NCI-H82 (cell line): ENCODE data around the gene CTDSPL.
"Not testable (repeated sequence)": the region's sequence is repeated elsewhere in the genome, so short reads cannot be mapped to it uniquely, and the experiment has no call there.

Experiments
- DNase-seq: peaks from one replicate; lab custom pipeline; 2025; lab: John Stamatoyannopoulos, UW

Gene CTDSPL

DNA sequence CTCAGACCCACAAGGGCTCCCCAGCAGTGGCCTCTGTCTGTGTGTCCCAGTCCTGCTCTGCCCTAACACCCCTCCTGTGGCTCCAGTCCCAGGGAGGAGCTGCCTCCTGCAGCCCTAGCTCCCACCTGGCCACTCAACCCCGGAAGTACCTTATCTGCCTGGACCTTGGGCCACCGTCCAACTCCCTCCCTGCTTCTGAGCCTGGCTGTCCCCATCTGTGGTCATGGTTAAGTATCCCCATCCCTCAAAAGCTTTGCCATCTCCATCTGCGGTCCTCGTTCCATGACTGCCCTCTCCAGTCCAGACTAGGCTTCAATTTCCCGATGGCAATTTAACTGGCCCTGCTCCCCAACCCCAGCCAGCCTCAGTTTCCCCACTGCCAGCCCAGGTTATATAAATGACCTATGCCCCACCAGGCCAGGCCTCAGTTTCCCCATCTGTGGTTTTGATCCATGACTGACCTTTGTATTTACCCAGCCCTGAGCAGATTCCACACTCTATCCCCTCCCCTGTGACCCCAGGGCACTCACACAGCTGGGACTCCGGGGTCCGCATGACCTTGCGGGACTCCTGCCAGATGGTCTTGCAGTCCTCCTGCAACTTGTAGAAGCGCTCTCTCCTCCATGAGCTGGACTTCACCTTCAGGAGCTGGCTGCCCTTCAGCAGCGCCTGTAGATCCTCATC lies 158.1 kb downstream of the CTDSPL start:
- no peak for DNase-seq

DNA sequence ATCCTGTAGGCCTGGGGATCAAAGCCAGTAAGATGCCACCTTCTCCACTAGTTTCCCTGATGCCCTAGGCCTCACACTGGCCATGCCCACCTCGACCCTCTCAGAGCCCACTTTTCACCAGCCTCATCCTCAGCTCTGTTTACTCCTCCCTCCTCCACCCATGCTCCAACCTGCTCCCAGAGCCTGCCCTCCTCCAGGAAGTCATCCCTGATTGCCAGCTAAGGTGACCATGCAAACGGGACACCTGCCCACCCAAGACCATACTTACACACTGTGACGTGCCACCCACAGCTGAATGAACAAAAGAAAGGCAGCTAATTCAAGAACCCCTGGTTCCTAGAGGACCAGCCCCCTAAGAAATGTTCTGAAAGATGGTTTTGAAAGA lies 158.7 kb downstream of the CTDSPL start:
- no peak for DNase-seq

DNA sequence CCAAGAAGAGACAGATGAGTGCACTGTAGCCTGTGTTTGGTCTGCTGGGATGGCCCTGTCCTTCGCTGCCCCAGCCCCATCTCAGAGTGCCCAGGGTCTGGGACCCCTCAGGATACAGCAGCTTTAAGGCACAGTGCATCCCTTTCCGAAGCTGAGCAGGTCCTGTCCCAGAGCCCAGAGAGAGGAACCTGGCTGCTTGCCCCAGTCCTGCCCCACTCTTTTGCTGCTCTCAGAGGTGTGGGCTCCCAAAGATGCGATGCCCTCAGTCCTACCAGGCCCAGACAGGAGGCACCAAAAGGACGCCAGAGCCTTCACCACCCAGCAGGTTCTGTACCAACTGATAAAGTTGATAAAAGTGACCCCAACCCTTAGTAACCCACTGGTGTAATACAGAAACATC lies 159.5 kb downstream of the CTDSPL start:
- DNase-seq, result no peak

DNA sequence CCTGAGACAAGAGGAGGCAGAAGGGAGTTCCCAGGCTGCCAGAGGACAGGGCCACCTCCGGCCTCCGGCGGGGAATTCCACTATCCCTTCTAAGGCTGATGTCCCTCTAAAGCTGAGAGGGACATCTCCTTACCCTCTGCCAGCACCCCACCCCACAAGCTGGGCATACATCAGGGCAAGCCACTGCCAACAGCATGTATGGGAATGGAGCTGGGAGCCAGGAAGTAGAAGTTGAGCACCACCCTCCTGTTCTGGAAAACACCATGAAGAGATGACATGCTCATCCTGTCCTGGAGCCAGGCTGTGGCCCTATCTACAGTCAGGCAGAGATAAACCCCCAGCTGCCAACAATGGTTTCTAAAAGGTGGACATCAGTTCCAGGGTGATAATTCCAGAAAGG lies 160.6 kb downstream of the CTDSPL start:
- no peak for DNase-seq

DNA sequence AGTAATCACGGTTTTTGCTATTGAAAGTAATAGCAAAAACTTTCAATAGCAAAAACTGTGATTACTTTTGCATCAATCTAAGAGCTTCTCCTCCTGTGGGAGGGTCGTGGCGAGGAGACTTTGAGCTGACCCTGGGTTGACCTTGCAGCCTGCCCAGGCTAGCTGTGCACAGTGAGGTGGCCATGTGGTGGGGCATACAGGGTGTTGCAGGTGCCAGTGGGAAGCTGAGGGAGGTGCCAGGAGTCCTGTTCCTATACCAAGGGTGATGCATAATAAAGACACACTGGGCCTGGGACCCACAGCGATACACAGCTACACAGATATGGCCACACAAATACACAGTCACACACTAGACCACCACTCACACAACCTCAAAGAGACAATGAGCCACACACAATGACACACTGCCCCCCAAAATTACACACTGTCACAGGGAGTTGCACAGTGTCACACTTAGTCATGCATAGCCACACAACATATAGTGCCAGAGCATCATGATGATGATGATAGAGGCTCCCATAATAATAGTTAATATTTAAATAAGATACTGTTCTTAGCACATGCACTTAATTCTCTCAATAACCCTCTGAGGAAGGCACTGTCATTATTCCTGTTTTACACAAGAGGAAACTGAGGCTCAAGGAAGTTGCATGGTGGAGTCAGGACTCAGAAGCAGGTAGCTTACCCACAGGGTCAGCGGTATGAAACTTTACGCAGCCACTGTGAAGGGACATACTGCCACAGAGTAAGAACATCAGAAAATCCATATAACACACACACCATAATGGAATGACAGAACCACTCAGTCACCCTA lies 161.4 kb downstream of the CTDSPL start:
- DNase-seq, result no peak

DNA sequence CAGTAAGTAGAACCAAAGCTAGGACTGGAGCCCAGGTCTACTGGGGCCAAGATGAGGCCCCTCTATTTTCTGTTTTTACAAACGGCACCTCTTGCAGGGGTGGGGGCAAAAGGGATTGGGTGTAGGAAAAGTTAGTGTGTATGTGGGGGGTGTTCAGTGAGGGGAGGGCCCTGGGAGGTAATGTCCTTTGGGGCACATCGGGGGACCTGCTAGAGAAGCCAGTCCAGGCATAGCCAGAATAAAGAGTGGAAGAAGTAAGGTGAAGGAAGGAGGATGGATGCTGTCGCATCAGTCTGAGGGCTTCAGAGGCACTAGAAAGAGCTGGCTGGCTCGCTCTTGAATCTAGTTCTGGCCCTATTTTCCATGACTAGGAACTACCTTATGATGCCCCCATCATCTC lies 165.2 kb downstream of the CTDSPL start:
- DNase-seq, result no peak

DNA sequence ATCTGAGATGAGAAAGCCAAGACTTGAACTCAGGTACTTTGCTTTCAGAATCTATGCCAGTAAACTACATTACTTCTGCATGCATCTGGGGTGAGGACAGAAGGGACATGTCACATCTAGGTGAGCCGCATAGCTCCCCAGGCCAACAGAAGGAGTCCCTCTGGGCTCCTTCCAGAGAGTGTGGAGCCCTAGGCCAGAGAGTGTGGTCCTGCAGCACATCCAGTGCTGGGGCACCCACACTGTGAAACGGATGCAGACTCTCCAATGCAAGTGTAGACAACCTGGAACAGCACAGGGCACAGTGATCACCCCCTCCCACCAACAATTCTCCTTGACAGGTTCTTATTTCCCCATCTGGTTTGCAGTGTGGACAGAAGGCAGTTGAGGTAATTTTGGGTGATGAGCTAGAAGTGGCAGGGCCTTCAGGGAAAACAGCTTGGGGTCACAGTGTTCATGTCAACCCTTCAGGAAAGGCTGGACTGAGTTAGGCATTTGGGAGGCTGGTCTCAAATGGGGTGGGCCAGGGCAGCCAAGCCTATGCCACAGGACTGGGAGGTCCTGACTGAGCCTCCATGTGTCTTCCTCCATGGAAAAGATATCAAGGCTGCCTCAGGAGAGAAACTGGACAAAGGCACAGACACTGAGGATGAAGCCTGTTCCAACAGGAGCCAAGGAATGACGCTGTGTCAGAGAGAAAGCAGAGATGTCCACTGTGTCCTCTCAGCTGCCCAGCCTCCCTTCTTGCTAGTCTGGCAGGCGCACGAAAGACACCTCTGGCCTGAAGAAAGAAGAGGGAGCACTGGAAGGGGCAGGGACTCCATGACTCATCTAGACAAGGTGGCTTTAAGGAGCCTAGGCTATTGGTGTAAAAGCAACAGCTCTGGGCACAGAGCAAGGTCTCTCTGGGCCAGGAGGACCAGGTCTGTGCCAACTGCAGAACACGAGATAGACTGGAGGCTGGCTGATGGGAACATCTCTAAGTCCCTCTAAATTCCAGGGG lies 166.1 kb downstream of the CTDSPL start:
- DNase-seq, result no peak

DNA sequence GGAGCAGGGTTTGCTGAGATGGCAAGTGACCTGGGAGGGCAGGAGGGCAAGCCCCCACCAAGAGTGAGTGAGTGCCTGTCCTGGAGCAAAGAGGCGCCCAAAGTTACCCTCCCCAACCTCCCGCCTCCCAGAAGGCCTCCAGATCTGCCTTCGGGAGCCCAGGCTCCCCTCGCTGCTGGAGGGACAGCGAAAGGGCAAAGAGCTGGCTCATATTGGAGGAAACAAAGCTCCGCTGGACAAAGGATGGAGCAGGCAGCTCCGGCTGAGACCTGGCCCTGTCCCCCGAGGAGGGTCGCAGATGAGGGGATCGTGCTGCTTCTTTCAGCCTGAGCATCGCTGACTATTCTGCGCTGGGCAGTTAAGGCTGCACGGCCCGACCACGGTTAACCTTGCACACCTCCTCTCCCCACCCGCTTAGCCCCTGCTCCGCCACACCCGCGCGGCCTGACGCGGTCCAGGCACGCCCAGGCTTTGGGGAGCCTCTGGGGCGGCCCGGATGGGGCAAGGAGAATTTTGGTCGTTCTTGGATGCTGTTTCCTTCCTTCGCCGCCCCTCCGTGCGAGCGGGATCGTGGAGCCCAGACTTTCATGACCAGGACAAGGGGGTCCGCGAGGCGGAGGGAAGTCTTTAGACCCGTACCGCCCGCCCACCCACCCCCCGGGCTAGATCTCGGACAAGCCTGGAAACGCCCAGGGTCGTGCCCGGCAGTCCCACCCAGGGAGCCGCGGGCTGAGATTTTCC lies 167.1 kb downstream of the CTDSPL start:
- DNase-seq, result no peak

DNA sequence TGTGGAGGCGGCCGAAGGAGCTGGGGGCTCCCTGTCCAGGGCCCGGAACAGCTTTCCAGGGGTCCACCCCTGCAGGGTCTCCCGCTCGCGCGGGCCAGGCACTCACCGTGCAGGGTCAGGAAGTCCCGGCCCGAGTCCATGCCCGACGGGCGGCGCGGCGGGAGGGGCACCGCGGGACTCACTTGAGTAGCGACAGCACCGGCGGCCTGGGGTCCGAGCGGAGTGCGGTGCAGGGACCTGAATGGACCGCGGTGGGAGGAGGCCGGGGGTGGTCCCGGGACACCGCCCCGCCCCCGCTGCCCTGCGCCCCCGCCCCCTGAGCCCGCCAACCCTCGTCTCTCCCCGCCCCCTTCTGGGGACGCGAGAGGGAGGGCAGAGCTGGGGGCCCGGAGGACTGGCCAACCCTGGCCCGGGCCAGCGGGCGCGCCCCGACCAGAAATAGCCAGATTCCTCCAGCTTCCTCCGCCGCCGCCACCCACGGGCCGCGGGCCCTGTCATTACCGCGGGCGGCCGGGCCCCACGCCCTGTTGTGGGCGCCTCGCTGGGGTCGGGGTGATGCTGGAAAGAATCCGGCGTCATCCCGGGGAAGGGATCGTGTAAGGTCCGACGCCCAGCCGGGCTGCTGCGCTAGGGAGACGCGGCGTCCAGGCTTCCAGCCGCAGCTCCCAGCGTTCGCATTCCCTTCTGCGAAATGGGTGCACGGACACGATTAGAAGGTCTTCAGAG lies 167.9 kb downstream of the CTDSPL start, which contains the start of gene PLCD1:
TSS of gene PLCD1 (minus strand) at position 243 of the 726 bp plus-strand sequence. CDS start at position 140, 103 bp downstream.
- DNase-seq, result peak; percentile 33

DNA sequence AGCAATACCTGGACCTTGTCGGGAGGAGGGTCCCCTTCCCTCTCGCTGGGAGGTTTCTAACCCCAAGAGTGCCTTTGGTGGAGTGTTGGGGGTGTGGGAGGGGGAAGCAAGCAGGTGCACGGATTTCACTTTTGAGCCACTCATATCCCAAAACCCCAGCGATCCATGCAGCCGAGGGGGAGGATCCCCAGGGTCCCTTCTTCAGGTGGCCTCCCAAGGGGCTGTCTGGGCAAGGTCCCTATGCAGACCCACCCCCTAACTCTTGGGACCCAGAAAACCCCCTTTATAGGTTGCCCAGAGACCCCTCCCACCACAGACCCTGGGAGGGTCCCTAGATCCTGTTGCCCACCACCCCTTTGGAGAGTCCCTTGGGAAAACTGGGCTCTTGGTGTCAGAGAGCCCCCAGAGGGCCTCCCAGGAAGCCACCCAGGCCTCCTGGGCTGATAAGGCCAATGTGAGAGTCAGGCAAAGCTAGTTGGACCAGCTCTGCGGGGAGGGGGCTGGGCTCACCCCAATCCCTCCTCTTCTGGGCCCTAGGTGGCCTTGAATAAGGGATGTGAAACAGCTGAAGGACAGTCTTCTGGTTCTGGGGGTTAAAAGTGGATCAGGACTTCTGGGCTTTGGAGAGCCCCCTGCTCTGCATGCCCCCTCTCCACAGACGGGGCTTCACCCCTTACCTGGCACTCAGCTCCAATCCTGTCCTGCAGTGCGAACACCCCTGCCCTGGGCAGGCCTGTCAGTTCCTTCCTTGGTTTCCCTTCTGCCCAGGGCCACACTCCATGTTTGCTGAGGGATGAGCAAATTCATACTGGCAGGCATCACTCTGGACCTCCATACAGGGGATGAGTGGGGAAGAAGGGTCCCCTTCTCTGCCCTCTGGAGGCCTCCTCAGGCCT lies 168.7 kb downstream of the CTDSPL start:
- no peak for DNase-seq

DNA sequence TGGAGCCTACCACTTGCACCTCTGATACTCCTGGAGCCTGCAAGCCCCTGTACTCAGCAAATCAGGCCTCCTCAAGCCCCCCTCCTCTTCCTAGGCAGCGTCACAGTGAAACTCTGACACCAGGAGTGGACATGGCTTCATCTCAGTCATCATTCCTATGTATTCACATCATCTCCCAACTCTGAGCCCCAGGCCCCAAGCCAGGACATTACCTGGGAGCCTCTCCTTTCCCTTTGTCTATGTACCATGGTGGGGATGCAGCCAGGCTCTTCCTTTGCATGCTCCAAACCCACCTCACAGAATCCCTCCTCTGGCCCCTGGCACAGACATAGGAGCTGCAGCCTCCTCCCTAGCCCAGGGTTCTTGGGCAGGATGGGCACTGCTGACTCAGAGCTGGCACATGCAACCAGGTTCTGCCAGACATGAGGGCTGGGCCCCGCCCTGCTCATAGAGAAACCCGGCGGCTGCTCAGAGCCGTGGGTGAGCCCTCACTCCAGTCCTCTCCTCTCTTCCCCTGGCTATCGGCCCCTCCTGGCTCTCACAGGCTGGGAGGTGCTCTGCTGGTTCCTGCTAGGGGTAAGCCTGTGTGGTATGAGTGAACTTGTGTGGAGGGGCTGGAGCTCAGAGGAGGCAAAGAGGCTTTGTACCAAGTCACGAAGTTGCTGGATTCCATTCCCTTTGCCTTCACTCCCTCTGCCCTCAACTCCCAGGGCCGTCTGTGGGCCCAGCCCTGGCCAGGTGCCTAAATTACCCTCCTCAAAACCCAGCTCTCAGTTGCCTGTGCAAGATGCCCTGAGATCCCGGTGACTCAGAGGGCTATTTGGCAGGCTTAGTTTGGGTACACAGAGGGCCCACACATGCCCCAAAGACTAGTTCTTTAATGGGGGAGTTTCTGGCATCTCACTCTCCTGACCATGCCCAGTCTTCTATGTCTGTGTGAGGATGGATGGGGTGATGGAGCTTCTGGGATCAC lies 169.6 kb downstream of the CTDSPL start:
- no peak for DNase-seq

DNA sequence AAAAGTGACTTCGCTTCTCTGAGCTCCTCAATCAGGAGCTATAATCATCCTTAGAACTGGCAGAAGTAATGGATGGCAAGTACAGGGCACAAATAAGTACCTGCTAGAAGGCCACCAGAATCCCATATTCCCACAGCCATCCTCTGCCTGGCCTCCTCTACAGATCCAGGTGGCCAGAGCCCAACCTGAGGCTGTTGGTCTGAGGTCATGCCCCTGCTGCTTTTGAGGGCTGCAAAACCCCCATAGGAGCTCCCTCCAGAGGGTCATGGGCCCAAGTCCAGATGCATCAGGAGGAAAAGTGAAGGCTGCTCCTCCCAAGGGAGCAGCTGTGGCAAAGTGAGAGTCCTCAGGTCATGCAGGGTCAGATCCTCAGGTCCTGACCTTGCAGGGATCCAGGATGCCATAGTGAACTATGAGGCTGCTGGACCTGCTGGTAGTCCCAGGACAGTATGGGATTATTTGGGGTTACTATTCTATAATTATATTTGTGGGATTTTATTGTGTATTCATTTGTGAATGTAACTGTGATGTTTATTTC lies 170.7 kb downstream of the CTDSPL start:
- DNase-seq, result no peak

DNA sequence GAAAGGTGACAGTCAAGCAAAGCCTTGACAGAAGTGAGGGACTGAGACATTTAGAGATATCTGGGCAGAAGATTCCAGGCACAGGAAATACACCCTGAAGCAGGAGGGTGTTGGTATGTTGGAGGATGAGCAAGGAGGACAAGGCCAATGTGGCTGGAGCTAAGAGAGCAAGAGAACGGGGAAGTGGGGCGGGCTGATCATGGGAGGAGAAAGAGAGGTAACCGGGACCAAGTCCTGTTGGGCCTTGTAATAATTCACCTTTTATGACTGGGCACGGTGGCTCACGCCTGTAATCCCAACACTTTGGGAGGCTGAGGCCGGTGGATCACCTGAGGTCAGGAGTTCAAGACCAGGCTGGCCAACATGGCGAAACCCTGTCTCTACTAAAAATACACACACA lies 171.9 kb downstream of the CTDSPL start:
- not testable (repeated sequence) for DNase-seq
